ENCODE measurements around the gene ENTREP1.

ENTREP1 gene

DNA sequence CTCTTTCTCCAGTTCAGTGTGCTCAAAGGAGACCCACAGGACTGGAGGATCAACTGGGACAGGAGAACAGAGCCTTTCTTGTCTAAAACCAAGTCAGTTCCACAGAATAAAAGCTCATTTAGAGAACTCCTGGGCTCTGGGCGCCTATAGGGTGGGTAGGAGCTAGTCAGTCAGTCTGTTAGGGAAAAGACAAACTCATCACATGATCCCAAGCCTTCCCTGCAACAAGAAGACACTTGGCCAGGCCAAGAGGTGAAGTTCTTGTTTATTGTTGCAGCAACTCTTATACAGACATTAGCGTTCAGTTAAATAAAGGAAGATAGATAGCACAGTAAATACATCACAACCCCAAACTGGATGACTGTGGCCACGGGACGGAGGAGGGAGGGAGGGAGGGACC lies 102.3 kb downstream of the ENTREP1 start:
- Histone ChIP-seq H3K27me3 (replicated peaks; ENCODE audit: control insufficient read depth, insufficient read depth, low read length) (no peaks in the 10 kb centered on the region), H3K36me3 (ENCODE audit: control insufficient read depth, insufficient read depth, low read length) (no peaks in the 10 kb centered on the region), H3K4me3 (replicated peaks; ENCODE audit: low read depth, low read length) (no peak overlapping the region)
- TF ChIP-seq, protein P1, sequence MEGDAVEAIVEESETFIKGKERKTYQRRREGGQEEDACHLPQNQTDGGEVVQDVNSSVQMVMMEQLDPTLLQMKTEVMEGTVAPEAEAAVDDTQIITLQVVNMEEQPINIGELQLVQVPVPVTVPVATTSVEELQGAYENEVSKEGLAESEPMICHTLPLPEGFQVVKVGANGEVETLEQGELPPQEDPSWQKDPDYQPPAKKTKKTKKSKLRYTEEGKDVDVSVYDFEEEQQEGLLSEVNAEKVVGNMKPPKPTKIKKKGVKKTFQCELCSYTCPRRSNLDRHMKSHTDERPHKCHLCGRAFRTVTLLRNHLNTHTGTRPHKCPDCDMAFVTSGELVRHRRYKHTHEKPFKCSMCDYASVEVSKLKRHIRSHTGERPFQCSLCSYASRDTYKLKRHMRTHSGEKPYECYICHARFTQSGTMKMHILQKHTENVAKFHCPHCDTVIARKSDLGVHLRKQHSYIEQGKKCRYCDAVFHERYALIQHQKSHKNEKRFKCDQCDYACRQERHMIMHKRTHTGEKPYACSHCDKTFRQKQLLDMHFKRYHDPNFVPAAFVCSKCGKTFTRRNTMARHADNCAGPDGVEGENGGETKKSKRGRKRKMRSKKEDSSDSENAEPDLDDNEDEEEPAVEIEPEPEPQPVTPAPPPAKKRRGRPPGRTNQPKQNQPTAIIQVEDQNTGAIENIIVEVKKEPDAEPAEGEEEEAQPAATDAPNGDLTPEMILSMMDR (IDR thresholded peaks at IDR 0.05; ENCODE audit: insufficient read depth, low read length, poor library complexity, severe bottlenecking) = no peak
- no peak for DNase-seq (ENCODE audit: extremely low read depth, insufficient read length)

DNA sequence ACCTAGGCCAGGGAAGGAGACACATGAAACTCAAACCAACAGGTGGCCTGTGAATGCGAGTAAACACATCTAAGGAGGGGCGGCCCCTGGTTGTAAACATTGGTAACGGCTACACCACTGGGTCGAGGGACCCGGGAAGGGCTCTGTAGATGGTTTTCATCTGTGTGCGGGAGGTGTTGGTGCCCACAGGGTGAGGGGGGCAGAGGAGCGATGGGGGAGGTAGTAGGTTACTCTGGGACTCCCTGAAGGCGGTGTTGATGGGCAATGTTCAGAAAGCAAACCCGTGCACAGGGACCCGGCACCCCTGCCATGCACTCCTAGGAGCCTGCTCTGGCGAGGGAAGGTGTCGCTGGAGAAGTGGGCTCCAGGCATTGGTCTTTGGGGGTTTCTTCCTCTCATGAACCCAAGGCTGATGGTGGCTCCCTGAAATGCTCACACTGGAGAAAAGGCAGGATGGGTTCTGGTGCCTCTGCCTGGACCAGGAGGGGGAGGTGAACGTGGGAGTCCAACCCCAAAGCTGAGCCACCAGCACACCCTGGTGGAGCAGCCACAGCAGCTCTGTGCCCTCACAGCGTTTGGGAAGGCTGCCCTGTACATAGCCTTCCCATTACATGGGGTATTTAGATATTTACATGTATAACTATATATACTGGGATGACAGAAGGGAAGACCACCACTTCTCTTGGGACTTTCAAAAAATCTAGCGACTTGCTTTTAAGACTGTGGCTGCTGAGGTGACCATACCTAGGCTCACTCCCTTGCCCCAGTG lies 103.2 kb downstream of the ENTREP1 start:
- Histone ChIP-seq H3K4me3 (replicated peaks; ENCODE audit: low read depth, low read length) (no peak overlapping the region), H3K36me3 (ENCODE audit: control insufficient read depth, insufficient read depth, low read length) (no peaks in the 10 kb centered on the region), H3K27me3 (replicated peaks; ENCODE audit: control insufficient read depth, insufficient read depth, low read length) (no peaks in the 10 kb centered on the region)
- DNase-seq (ENCODE audit: extremely low read depth, insufficient read length) = no peak
- TF ChIP-seq, protein P1 (IDR thresholded peaks at IDR 0.05; ENCODE audit: insufficient read depth, low read length, poor library complexity, severe bottlenecking) = no peak

DNA sequence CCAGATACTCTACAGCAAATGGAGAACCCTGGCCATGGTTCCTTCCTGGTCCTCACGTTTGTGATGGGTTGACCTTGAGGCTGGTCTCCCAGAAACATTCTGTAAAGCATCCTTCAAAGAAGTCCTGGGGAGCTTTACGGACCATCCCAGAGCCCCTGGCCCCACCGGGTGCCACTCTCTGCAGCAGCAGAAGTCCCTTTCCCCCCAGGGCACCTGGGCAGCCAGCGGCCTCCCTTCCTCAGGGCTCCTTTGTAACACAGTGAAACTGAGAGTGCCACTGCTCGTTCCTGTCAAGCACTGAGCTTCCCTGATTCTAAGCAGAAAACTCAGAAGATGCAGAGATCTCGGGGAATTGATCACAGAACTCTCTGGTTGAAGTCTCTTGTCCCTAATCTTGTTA lies 104.3 kb downstream of the ENTREP1 start:
- TF ChIP-seq, protein P1 (IDR thresholded peaks at IDR 0.05; ENCODE audit: insufficient read depth, low read length, poor library complexity, severe bottlenecking) = no peak
- no peak for DNase-seq (ENCODE audit: extremely low read depth, insufficient read length)
- Histone ChIP-seq H3K27me3 (replicated peaks; ENCODE audit: control insufficient read depth, insufficient read depth, low read length) (no peaks in the 10 kb centered on the region), H3K4me3 (replicated peaks; ENCODE audit: low read depth, low read length) (no peak overlapping the region), H3K36me3 (ENCODE audit: control insufficient read depth, insufficient read depth, low read length) (no peaks in the 10 kb centered on the region)

DNA sequence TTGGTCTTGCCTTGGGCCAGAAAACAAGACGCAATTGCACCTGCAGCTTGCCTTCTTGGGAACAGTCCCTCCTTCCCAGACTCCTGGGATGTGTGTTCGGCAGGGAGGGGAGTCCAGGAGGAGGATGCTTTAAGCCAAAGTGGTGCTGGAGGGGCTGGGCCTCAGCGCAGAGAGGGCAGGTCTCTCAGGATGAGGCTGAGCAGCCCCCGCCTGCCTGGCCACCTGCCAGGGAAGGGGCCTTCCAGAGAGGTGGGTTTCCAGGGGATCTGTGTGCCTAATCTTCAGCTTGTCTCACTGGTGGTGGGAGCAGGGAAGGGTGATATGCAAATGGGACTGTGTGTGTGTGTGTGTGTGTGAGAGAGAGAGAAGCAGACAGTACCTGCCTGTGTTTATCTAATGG lies 105.2 kb downstream of the ENTREP1 start:
- no peaks in the 10 kb centered on the region for H3K27me3 ChIP-seq (replicated peaks; ENCODE audit: control insufficient read depth, insufficient read depth, low read length)
- TF ChIP-seq, protein P1 (IDR thresholded peaks at IDR 0.05; ENCODE audit: insufficient read depth, low read length, poor library complexity, severe bottlenecking) = no peak
- no peak overlapping the region for H3K4me3 ChIP-seq (replicated peaks; ENCODE audit: low read depth, low read length)
- DNase-seq (ENCODE audit: extremely low read depth, insufficient read length) = no peak
- H3K36me3 ChIP-seq (ENCODE audit: control insufficient read depth, insufficient read depth, low read length) = no peaks in the 10 kb centered on the region

DNA sequence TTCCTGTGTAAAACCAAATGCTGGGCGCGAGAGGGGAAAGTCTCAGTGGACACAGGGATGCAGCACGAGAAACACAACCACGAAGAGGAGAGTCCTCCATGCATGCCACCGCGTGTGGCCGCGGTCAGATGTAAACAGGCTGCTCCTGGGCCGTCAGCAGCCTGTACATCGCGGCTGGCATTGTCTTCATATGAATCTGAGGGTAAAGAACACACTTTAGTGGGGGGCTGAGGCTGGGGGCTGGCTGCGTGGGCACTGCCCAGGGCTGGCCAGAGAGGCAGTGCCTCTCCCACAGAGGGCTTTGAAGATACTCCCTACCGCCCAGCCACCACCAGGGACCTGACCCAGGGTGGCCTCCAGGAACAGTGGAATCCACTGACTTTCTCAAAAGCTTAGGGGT lies 106.2 kb downstream of the ENTREP1 start:
- no peak for DNase-seq (ENCODE audit: extremely low read depth, insufficient read length)
- TF ChIP-seq, protein P1 (IDR thresholded peaks at IDR 0.05; ENCODE audit: insufficient read depth, low read length, poor library complexity, severe bottlenecking) = no peak
- H3K4me3 ChIP-seq (replicated peaks; ENCODE audit: low read depth, low read length) = no peak overlapping the region
- H3K27me3 ChIP-seq (replicated peaks; ENCODE audit: control insufficient read depth, insufficient read depth, low read length) = no peaks in the 10 kb centered on the region
- no peaks in the 10 kb centered on the region for H3K36me3 ChIP-seq (ENCODE audit: control insufficient read depth, insufficient read depth, low read length)

All from GM06990 (cell line).